PC-9 (cell line): Measurements from ENCODE around the gene UNC50.

ENCODE experiments used
- CTCF ChIP-seq: fragments of 200-600 bp; sonication (generic); conservative IDR thresholded peaks from 2 replicates; pipeline ENCODE4 v1.6.1; 2017; ENCODE audit warnings: mixed run types, antibody characterized with exemption, mild to moderate bottlenecking, moderate library complexity
- EZH2 ChIP-seq: fragments of 200-600 bp; sonication (generic); IDR thresholded peaks from 2 replicates; pipeline ENCODE4 v1.8.0; 2017; ENCODE audit warnings: antibody characterized with exemption, low read depth

DNA sequence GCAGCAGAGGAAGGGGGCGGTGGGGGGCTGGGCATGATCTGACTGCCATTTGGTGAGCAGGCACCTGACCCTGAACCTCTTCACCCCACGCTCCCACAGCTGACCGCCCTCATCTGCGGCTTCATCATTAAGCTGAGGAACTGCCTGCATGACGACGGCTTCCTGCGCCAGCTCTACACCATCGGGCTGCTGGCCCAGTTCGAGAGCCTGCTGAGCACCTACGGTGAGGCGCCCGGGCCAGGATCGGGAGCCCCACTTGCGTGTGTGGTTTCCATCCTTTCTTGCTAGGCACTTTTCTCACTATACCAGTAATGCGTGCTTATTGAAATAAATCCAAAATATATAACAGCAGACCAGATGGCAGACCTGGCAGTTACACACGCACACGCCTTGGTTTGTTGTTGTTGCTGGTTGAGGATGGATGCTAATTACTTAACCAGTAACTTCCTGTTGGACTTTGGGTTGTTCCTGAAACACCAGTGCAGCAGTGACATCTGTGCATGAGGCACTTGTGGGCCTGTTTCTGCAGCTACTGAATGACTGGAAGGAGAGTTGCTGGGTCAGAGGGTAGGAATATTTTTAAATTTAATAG lies 43.8 kb upstream of the UNC50 start:
- no peak for TF ChIP-seq CTCF
- TF ChIP-seq EZH2: no peak
